Subcutaneous adipose tissue (tissue), 4 donors: ENCODE data around the gene FSD1L. TPM values are rescaled to one million over a fixed set of nuclear protein-coding genes. Genes with fewer than 3 reads are reported as not detected.

ENCODE experiments used
- CTCF ChIP-seq: fragments of 450-650 bp; IDR thresholded peaks from one replicate; pipeline ENCODE4 v1.5.1; 2016; ENCODE audit warnings: low read depth, mild to moderate bottlenecking, control low read depth, antibody characterized with exemption, moderate library complexity
- total RNA-seq, 4 donors: library from RNA; depleted of rRNA; stranded (reverse); fragments of >200 nt; gene quantifications; one replicate each; pipeline ENCODE4 v1.1.0, GENCODE V29; 2016

The FSD1L gene
- total RNA-seq, 4 donors from 2014 or later: 3.6 to 8.3 (median 4.8) TPM

- TF ChIP-seq CTCF: no peak
These were observed 9.6 kb upstream of the FSD1L start for GRCh38 chr9:105438141-105438806.

- no peak for TF ChIP-seq CTCF
These were observed 8.4 kb upstream of the FSD1L start for GRCh38 chr9:105439428-105439827.

DNA sequence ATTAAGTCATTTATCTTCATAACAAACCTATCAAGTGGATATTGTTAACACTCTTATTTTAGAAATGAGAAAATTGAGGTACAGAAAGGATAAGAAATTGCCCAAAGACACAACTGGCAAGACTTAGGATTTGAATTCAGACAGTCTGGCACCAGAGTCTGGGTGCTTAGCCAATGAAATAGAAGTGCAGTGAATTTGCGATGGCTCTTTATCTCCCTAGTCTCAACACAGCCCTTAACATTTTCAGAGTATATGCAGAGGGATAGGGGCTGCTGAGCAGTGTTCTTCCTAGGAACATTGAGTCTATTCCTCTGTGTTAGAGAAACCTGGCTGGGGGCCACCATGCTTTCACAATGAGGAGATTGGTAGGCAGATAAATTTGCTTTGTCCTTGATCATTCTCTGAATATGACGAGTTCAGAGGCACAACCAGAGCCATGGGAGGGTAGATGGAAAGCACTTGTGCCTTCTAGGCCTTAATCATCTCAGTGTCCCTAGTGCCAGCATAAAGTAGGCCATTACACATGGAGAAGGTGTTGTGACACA is 6.1 kb upstream of the FSD1L start:
- no peak for TF ChIP-seq CTCF

- no peak for TF ChIP-seq CTCF
These were observed 4.7 kb upstream of the FSD1L start for GRCh38 chr9:105443121-105443520.

- TF ChIP-seq CTCF: no peak
These were observed 3.7 kb upstream of the FSD1L start for GRCh38 chr9:105444130-105444529.

DNA sequence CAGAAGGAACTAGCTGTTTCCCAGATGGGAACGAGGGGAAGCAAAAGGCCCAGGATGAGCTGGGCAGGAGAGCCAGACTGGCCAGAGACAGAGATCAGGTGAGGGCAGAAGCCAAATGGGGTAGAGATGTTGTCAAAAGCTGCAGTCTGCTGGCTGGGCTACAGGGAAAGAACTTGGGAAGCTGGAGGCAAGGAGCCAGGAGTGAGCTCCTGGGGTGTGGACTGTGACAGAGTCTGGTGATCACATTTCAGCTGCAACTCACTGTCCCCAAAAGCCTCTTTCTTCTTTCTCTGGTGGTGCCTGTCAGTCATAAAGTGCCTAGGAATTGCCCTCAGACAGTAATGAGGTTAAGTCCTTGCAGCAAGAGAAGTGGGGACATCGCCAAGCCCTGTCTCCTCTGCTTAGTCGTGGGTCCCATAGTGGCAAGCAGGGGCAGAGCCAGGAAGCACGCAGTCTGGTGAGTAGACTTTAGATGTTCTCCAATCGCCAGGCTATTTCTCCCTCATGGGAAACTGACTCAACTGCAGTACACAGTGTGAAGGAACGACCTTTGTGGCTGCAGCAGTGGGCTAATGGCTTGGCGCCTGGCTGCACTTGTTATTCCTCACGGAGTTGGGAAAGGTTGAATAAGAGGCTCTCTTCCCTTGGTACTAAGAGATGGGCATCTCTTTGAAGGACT is 2.5 kb upstream of the FSD1L start:
- no peak for TF ChIP-seq CTCF

GRCh38 chr9:105447386-105447813 is 434 bp upstream of the FSD1L start:
- TF ChIP-seq CTCF: no peak
